NCI-H446 treated with DMSO at 0.1 percent for 48 hours (cell line): ENCODE results near the gene AOAH.
A peak's percentile ranks its signal among the peaks of the same experiment; 100 is the strongest.

Experiments used
- DNase-seq: peaks from one replicate; lab custom pipeline; 2025; lab: John Stamatoyannopoulos, UW

The AOAH gene

DNA sequence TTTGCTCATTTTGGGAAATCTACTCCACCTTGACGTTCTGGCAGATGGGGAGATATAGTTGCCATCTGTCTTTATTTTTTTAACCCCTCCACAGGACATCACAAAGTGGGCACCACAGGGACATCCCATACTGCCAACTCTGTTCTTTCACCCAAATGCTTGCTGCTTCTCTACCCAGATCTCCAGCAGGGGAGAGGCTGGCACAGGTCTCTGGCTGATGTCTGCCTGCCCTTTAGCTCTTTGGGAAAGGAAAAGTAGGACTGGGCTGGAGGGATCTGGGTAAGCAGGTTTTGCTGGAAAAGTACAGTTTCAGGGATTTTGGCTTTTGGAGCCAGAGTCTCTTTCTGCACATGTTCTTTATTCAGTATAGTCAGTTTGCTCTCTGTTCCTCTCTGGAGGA lies 178.0 kb downstream of the AOAH start:
- DNase-seq: peak; percentile 92

GRCh38 chr7:36545291-36545690 lies 179.0 kb downstream of the AOAH start:
- DNase-seq: peak; percentile 93

GRCh38 chr7:36538126-36538525 lies 186.2 kb downstream of the AOAH start:
- no peak for DNase-seq

DNA sequence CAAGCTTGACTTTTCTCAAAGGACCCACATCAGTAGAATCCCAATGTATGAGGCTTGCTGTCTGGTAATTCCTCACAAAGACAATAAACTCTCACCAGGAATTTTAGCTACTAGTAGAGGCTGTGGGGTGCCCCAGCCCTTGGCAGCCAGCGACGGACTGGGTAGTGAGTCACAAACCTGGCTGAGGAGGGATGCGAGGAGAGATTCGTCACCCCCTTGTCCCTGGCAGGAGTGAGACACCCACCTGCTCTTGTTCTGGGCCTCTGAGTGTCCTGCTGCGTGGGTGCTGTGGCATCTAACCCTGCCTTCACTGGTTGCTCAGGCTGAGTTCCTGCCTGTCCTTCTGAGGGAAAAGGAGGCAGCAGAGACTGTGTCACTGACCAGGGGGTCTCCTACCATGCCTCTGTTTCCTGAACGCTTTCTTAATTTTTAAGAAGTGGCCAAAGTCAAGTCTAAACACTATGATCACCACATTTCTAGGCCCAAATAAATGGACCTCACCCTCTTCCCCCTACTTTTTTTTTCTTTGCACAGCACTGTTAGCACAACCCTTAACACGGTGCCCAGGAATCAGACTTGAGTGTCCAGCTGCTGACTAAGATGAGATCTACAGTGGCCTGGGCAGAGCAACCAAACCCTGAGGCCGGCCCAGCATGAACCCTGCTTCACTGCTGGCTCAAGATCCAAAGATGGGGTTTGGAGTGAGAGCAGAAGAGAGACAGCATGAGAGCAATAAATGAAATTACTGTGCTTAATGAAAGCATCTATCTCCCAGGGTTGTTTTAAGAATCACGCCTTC lies 188.2 kb downstream of the AOAH start:
- DNase-seq: no peak

- DNase-seq: no peak
Measured at GRCh38 chr7:36533717-36534116, 190.6 kb downstream of the AOAH start.

DNA sequence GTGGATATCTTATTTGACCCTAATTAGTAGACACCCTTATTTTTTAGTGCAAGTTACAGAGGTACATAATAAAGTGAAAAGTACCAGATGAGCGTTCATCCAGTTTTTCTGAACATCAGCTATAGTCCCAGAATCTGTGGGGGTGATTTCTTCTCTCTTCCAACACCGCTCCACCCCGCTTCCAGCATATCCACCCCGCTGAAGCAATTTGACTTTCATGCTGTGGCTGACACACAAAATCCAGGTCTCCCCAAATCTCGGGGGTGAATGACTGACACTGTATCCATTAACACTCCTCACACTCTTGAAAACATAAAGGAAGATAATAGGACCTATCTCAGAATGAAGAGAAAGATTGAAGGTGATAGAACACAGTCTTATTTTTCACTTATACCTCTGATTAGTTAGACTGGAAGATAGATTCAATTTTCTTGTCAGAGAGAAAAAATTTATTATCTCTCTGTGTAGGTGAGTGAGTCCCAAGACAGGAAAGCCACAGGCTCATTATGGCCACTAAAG lies 191.3 kb downstream of the AOAH start:
- DNase-seq: no peak

DNA sequence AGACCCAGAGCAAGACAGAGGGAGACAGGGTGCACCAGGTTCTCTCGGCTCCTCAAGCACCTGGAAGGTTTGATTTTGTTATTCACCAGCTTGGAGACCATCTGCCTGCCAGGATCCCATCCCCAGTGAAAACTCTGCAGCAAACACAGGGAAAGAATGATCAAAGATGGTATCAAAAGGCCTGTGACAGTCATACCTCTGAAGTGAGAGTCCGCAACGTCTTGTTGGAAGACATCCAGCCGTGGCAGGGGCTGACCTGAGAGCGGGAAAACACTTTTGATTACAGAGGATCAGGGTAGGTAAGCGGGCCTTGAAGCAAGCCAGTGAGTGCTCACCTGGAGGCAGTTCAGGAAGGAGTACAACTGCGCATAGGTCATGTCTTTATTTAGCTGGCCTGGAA lies 192.3 kb downstream of the AOAH start:
- no peak for DNase-seq

GRCh38 chr7:36530456-36530855 lies 193.8 kb downstream of the AOAH start:
- DNase-seq: no peak

DNA sequence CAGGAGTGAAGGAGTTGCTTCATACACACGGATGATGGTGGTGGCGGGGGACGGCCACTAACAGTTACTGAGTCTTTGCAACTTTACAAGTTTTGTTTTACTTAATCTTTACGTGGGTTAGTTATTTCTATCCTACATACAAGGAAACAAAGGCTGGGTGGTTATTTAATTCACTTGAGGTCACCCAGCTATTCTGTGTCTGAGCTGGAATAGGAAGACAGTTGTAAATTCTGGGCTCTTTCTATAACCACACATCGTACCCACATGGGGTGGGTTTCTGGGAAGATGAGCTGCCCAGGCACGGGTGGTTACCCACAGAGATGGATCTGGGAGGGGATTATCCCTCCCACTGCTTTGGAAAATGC lies 196.8 kb downstream of the AOAH start:
- no peak for DNase-seq

- DNase-seq: no peak
Measured at GRCh38 chr7:36526863-36527548, 197.3 kb downstream of the AOAH start.

- DNase-seq: no peak
Measured at GRCh38 chr7:36523371-36524101, 200.8 kb downstream of the AOAH start.

- DNase-seq: no peak
Measured at GRCh38 chr7:36522453-36523007, 201.8 kb downstream of the AOAH start.

- no peak for DNase-seq
Measured at GRCh38 chr7:36521911-36522310, 202.4 kb downstream of the AOAH start.

- no peak for DNase-seq
Measured at GRCh38 chr7:36521133-36521532, 203.2 kb downstream of the AOAH start.

DNA sequence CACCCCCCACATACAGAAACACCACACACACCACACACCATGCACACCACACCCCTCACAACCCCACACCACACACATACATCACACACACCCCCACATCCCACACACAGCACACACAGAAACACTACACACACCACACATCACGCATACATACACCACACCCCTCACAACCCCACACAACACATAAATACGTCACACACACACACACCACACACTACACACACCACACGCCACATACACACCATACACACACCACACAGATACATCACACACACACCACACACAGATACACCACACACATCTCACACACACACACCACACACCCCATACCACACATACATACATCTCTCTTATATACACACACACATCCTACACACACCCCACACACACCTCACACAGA lies 208.4 kb downstream of the AOAH start:
- no peak for DNase-seq

DNA sequence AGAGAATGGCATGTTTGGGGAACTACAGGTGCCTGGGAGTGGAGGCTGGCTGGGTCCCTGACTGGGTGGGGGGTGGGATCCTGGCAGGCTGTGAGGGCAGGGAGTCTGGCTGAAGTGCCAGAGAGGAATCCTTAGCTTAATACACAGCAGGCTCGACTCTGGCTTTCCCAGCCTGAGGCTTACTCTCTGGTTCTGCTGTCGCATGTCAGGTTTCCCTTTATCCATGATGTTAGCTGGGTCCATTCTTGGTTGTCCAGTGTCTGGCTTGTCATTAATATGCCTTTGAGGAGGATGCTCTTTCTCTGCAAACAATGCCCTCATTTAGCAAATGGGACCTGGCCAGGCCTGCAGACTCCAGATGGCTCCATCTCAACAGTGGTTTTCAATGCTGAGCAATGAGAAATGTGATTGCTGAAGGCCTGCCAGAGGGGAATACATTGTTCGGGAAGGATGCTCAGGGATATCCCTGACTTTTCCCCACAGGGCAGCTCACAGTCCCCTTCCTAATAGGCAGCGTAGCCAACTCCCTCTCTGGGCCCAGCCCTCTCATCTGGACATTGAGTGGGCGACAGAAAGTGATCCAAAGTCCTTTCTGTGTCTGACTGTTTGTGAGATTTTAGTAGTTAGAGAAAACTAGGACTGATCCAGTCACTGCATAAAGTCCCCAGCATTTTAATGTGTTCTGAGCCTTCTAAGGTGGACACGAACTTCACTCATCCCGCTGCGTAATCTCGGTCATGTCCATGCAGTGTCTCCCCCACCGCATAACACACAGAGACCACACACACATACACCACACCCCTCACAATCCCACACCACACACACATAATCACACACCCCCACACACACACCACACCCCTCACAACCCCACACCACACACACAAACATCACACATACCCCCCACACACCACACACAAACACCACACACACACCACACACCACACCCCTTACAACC lies 209.7 kb downstream of the AOAH start:
- peak; percentile 71 for DNase-seq

- DNase-seq: no peak
Measured at GRCh38 chr7:36513393-36513792, 210.9 kb downstream of the AOAH start.

DNA sequence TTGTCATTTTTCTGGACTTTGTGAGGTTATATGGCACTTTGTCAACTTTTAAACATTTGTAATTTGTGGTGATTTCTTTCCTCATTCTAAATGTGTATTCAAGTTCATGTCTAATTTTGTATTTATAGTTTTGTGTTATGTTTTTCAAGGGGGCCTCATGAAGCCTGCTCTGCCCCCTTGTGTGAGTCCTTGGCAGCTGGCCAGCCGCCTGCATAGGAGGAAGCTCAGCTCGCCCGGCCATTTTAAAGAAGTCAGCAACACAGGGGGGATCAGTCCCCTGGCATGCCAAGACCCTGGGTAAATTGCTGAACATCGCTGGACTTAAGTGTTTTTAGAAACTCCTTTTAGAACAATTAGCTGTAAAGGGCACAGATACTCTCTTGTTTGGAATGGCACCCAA lies 211.7 kb downstream of the AOAH start:
- no peak for DNase-seq

DNA sequence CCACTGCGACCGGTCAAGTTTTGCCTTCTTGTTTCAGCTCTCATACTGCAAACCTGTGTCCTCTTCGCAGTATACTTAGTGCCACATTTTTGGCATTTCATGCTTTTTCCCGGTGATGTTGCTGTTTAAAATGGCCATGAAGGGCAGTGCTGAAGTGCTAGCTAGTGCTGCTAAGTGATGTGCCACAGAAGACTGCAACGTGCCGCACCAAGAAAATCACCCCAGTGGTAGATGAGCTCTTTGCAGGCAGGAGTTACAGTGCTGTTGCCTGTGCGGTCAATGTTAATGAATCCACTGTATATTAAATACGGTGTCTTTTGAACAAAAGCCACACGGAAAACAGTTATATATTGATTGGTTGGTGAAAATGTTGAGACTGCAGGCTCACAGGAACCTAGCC lies 214.3 kb downstream of the AOAH start:
- no peak for DNase-seq

DNA sequence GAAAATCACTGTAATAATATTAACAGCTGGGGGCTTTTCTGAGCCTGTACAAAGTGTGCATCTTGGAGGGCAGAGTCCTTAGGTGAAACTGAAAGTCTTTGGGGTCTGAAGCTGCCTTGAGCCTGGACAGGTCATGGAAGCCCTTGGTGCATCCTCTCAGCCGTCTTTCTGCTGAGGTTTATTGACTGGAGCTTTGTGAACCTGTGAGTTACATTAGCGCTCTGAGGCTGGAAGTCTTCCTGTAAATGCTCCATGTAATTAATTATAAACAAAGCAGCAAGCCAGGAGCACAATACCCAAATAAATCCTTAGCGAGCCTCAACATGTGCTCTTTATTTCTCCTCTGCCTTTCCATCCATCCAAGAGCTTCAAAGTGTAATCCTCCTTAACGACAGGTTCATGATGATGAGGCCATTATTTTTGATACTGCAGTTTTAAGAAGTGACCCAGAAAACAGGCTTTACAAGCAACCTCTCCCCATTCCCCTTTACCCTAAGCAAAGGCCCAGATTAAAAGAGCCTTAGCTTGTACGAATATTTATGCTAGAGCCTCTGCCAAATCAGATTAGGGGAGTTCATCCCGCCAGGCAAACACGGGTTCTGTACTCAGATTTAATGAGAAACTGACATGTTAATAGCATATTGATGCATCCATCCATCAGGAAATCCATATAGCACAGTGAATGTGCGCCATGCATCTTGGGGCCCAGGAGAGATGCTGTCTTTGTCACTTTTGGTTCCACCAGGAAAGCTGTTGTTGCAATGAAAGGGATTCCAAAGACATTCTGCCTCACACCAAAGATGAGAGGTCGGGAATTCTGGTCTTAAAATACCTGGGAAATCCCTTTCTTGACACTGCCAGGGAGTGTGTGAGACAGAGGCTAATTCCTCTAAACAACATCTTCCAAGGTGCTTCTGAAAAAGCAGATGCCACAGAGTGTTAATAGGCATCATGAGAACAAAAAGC lies 216.5 kb downstream of the AOAH start:
- no peak for DNase-seq
